Suprapubic skin (tissue), 4 donors: ENCODE results near the gene RBMXL2. TPM values are rescaled to one million over a fixed set of nuclear protein-coding genes. Genes with fewer than 3 reads are reported as not detected.

ENCODE experiments used
- DNase-seq, 2 donors: peaks; one replicate each; pipeline ENCODE4 v3.0.0-alpha.2; 2019; ENCODE audit warnings: low spot score in 2 of 2
- H3K27ac ChIP-seq: fragments of 200-600 bp; sonication (generic); one replicate; pipeline ENCODE4 v1.5.1; 2019
- H3K27me3 ChIP-seq: fragments of 200-600 bp; sonication (generic); one replicate; pipeline ENCODE4 v1.5.1; 2019
- H3K36me3 ChIP-seq: fragments of 200-600 bp; sonication (generic); one replicate; pipeline ENCODE4 v1.5.1; 2019
- H3K4me1 ChIP-seq: fragments of 200-600 bp; sonication (generic); one replicate; pipeline ENCODE4 v1.5.1; 2019
- H3K4me3 ChIP-seq: fragments of 200-600 bp; sonication (generic); one replicate; pipeline ENCODE4 v1.5.1; 2019; ENCODE audit warnings: mild to moderate bottlenecking
- H3K9me3 ChIP-seq: fragments of 200-600 bp; sonication (generic); one replicate; pipeline ENCODE4 v1.5.1; 2019
- CTCF ChIP-seq, 2 donors: fragments of 200-600 bp in 1 of 2; fragments of 450-650 bp in 1 of 2; sonication (generic) in 1 of 2; IDR thresholded peaks; one replicate each; pipeline ENCODE4 v1.5.1; 2016 to 2019; ENCODE audit warnings: antibody characterized with exemption in 2 of 2, mild to moderate bottlenecking in 1 of 2, moderate library complexity in 1 of 2
- EP300 ChIP-seq: sonication (generic); formaldehyde crosslinking; IDR thresholded peaks from one replicate; pipeline ENCODE4 v1.6.1; 2017; ENCODE audit warnings: antibody characterized with exemption
- POLR2A ChIP-seq, 2 donors: fragments of 450-650 bp; IDR thresholded peaks; one replicate each; pipeline ENCODE4 v1.6.1; 2017; ENCODE audit warnings: antibody characterized with exemption in 2 of 2, mild to moderate bottlenecking in 2 of 2, moderate library complexity in 2 of 2
- POLR2AphosphoS5 ChIP-seq, 3 donors: sonication (generic); formaldehyde crosslinking; IDR thresholded peaks; one replicate each; pipeline ENCODE4 v1.6.1; 2017; ENCODE audit warnings: antibody characterized with exemption in 3 of 3
- whole genome bisulfite sequencing: methylation state at CpG from one replicate; pipeline ENCODE4 v1.1.5; 2018; 5-methylcytosine and 5-hydroxymethylcytosine counted together
- total RNA-seq, 4 donors: library from RNA; depleted of rRNA; stranded (reverse); fragments of >200 nt; gene quantifications; one replicate each; pipeline ENCODE4 v1.1.0, GENCODE V29; 2016

The RBMXL2 gene
- total RNA-seq, 4 donors from 2014 or later, result not detected

GRCh38 chr11:7080900-7081299 lies 7.9 kb upstream of the RBMXL2 start:
- 77% methylated on average over 4 of the region's 4 CpGs for WGBS

GRCh38 chr11:7081441-7081840 lies 7.4 kb upstream of the RBMXL2 start:
- no peak for DNase-seq
- H3K4me1 ChIP-seq, result no peaks in the 10 kb centered on the region
- H3K27ac ChIP-seq, result no peak overlapping the region
- WGBS, result 91% methylated on average over 1 of the region's 1 CpG
- no peaks in the 10 kb centered on the region for H3K9me3 ChIP-seq
- no peaks in the 10 kb centered on the region for H3K27me3 ChIP-seq
- no peaks in the 10 kb centered on the region for H3K36me3 ChIP-seq
- H3K4me3 ChIP-seq, result no peak overlapping the region
- TF ChIP-seq EP300 (no peak), POLR2A (IDR thresholded peaks at IDR 0.05) (no peak), CTCF (IDR thresholded peaks at IDR 0.05) (no peak), POLR2AphosphoS5 (IDR thresholded peaks at IDR 0.05) (no peak)

More at GRCh38 chr11:7080900-7081299, 7.9 kb upstream of the RBMXL2 start:
- no peaks in the 10 kb centered on the region for H3K9me3 ChIP-seq
- no peak overlapping the region for H3K4me3 ChIP-seq
- DNase-seq, result no peak
- H3K36me3 ChIP-seq, result no peaks in the 10 kb centered on the region
- TF ChIP-seq POLR2A (IDR thresholded peaks at IDR 0.05) (no peak), POLR2AphosphoS5 (IDR thresholded peaks at IDR 0.05) (no peak), EP300 (no peak), CTCF (IDR thresholded peaks at IDR 0.05) (no peak)
- no peak overlapping the region for H3K27ac ChIP-seq
- H3K4me1 ChIP-seq, result no peaks in the 10 kb centered on the region
- no peaks in the 10 kb centered on the region for H3K27me3 ChIP-seq

- peaks cover 6% of the 10 kb centered on the region for H3K27me3 ChIP-seq
- WGBS, result 88% methylated on average over 15 of the region's 111 CpGs
- DNase-seq, result no peak
- H3K4me3 ChIP-seq, result no peak overlapping the region
- no peaks in the 10 kb centered on the region for H3K9me3 ChIP-seq
- no peaks in the 10 kb centered on the region for H3K4me1 ChIP-seq
- TF ChIP-seq EP300 (no peak), POLR2AphosphoS5 (IDR thresholded peaks at IDR 0.05) (no peak), POLR2A (IDR thresholded peaks at IDR 0.05) (no peak), CTCF (IDR thresholded peaks at IDR 0.05) (no peak)
- H3K27ac ChIP-seq, result no peak overlapping the region
- H3K36me3 ChIP-seq, result no peaks in the 10 kb centered on the region
These were observed 792 bp downstream of the RBMXL2 start for GRCh38 chr11:7089328-7090251.

GRCh38 chr11:7098235-7098832 lies 9.5 kb downstream of the RBMXL2 start:
- Histone ChIP-seq H3K4me1 (no peaks in the 10 kb centered on the region), H3K27ac (no peak overlapping the region), H3K36me3 (no peaks in the 10 kb centered on the region), H3K9me3 (no peaks in the 10 kb centered on the region), H3K4me3 (no peak overlapping the region), H3K27me3 (peaks cover 6% of the 10 kb centered on the region)
- TF ChIP-seq CTCF (IDR thresholded peaks at IDR 0.05) (peak in 1 of 2 donors; percentile 37), POLR2AphosphoS5 (IDR thresholded peaks at IDR 0.05) (no peak)
- WGBS, result 1% methylated on average over 2 of the region's 2 CpGs
- DNase-seq, result no peak

- 39% methylated on average over 1 of the region's 1 CpG for WGBS
- Histone ChIP-seq H3K4me1 (no peaks in the 10 kb centered on the region), H3K4me3 (no peak overlapping the region), H3K27me3 (peaks cover 7% of the 10 kb centered on the region), H3K36me3 (no peaks in the 10 kb centered on the region), H3K9me3 (no peaks in the 10 kb centered on the region), H3K27ac (no peak overlapping the region)
- TF ChIP-seq EP300, result no peak
- no peak for TF ChIP-seq CTCF (IDR thresholded peaks at IDR 0.05)
- TF ChIP-seq POLR2A (IDR thresholded peaks at IDR 0.05), result no peak
- TF ChIP-seq POLR2AphosphoS5 (IDR thresholded peaks at IDR 0.05), result no peak
- no peak for DNase-seq
These were observed 27.0 kb downstream of the RBMXL2 start for GRCh38 chr11:7115780-7116179.
